Right atrium auricular region (tissue), 2 donors: ENCODE measurements around the gene PPP1R16B. TPM values are rescaled to one million over a fixed set of nuclear protein-coding genes. Genes with fewer than 3 reads are reported as not detected.
"Not testable (repeated sequence)": the region's sequence is repeated elsewhere in the genome, so short reads cannot be mapped to it uniquely, and the experiment has no call there.

Experiments
- DNase-seq: peaks from one replicate; pipeline ENCODE4 v3.0.0-alpha.2; 2019; ENCODE audit warnings: low spot score
- H3K27ac ChIP-seq, 2 donors: fragments of 200-600 bp; sonication (generic); 1 replicate in 1 of 2; 2 replicates in 1 of 2; pipeline ENCODE4 v1.5.1; 2016 to 2019
- H3K27me3 ChIP-seq, 2 donors: fragments of 200-600 bp; sonication (generic); one replicate each; pipeline versions ENCODE4 v1.5.1 to v1.6.0; 2017 to 2019
- H3K36me3 ChIP-seq: fragments of 200-600 bp; sonication (generic); one replicate; pipeline ENCODE4 v1.5.1; 2016
- H3K4me1 ChIP-seq, 2 donors: fragments of 200-600 bp; sonication (generic); one replicate each; pipeline versions ENCODE4 v1.5.1 to v1.6.0; 2017 to 2019
- H3K4me3 ChIP-seq, 2 donors: fragments of 200-600 bp; sonication (generic); 1 replicate in 1 of 2; 2 replicates in 1 of 2; pipeline ENCODE4 v1.5.1; 2017 to 2019; ENCODE audit warnings: mild to moderate bottlenecking in 1 of 2, moderate library complexity in 1 of 2
- H3K9me3 ChIP-seq, 2 donors: fragments of 200-600 bp; sonication (generic); one replicate each; pipeline ENCODE4 v1.5.1; 2019
- total RNA-seq, 2 donors: library from RNA; depleted of rRNA; stranded (reverse); fragments of >200 nt; gene quantifications; one replicate each; pipeline ENCODE4 v1.1.0, GENCODE V29; 2016
- TF ChIP-seq, protein P1 (sequence below), 2 donors: fragments of 200-600 bp; sonication (generic); IDR thresholded peaks; one replicate each; pipeline ENCODE4 v1.5.1; 2019; ENCODE audit warnings: antibody characterized with exemption in 2 of 2

Gene PPP1R16B
- total RNA-seq, 2 donors from 2014 or later = 0.96 to 6.6 TPM

DNA sequence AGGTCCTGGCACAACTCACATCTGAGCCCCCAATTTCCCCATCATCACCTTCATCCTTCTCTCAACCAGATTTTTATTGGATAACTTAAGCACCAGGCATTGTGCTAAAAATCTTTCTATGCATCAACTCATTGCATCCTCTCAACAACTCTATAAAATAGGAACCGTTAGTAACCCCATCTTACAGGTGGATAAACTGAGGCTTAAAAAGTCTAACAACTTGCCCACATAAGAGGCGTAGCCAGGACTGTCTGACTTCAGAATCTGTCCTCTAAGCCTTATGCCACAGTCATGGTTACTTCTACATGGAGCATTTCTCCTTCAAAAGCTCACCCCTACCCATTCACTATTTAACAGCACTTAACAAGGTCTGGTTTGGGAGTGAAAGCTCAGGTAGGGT, 51.1 kb downstream of the PPP1R16B start:
- no peaks in the 10 kb centered on the region for H3K27me3 ChIP-seq
- H3K36me3 ChIP-seq = no peaks in the 10 kb centered on the region
- H3K27ac ChIP-seq = no peak overlapping the region
- no peak for DNase-seq
- no peak overlapping the region for H3K4me3 ChIP-seq
- TF ChIP-seq, protein P1, sequence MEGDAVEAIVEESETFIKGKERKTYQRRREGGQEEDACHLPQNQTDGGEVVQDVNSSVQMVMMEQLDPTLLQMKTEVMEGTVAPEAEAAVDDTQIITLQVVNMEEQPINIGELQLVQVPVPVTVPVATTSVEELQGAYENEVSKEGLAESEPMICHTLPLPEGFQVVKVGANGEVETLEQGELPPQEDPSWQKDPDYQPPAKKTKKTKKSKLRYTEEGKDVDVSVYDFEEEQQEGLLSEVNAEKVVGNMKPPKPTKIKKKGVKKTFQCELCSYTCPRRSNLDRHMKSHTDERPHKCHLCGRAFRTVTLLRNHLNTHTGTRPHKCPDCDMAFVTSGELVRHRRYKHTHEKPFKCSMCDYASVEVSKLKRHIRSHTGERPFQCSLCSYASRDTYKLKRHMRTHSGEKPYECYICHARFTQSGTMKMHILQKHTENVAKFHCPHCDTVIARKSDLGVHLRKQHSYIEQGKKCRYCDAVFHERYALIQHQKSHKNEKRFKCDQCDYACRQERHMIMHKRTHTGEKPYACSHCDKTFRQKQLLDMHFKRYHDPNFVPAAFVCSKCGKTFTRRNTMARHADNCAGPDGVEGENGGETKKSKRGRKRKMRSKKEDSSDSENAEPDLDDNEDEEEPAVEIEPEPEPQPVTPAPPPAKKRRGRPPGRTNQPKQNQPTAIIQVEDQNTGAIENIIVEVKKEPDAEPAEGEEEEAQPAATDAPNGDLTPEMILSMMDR (IDR thresholded peaks at IDR 0.05) = no peak
- H3K9me3 ChIP-seq = no peaks in the 10 kb centered on the region
- H3K4me1 ChIP-seq = no peaks in the 10 kb centered on the region

DNA sequence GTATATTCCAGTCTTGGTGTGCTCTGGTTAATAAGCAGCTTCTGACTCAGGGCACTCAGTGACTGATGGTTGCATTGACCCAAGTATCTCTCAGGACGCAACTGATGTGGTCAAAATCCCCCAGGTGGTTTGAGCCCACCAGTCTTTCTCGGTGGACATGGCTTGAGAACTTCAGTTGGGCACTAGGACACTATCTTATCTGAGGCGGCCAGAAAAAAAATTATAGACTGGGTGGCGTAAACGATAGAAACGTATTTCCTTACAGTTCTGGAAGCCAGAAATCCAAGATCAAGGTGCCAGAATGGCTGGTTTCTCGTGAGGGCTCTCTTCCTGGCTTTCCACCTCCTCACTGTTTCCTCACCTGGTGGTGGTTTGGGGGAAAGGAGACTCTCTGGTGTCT, 52.2 kb downstream of the PPP1R16B start:
- H3K36me3 ChIP-seq = no peaks in the 10 kb centered on the region
- no peak for DNase-seq
- H3K27me3 ChIP-seq = no peaks in the 10 kb centered on the region
- H3K27ac ChIP-seq = no peak overlapping the region
- no peaks in the 10 kb centered on the region for H3K4me1 ChIP-seq
- TF ChIP-seq, protein P1 (IDR thresholded peaks at IDR 0.05) = no peak
- H3K4me3 ChIP-seq = no peak overlapping the region
- H3K9me3 ChIP-seq = no peaks in the 10 kb centered on the region

DNA sequence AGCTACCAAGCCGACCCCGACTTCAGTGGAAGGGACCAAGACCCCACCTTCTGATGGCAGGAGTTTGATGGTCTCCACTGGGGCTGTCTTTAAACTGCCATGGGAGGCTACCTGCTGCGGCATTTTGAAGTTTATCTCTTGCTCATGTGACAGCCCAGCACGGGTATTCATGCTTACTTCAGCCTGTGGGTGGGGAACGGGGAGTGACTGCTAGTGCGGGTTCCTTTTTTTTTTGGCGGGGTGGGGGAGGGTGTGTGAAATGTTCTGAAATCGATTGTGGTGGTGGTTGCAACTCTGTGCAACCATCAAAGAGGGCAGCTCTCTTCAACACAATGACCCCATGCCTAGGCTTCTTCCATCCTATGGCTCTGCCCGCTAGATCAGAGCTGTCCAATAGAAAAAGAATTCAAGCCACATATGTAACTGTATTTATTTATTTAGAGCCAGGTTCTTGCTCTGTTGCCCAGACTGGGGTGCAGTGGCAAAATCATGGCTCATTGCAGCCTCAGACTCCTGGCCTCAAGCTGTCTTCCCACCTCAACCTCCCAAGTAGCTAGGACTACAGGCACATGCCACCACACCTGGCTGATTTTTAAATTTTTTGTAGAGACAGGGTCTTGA, 53.7 kb downstream of the PPP1R16B start:
- H3K36me3 ChIP-seq = no peaks in the 10 kb centered on the region
- no peaks in the 10 kb centered on the region for H3K4me1 ChIP-seq
- no peaks in the 10 kb centered on the region for H3K9me3 ChIP-seq
- no peak for DNase-seq
- TF ChIP-seq, protein P1 (IDR thresholded peaks at IDR 0.05) = no peak
- no peak overlapping the region for H3K4me3 ChIP-seq
- H3K27me3 ChIP-seq = no peaks in the 10 kb centered on the region
- no peak overlapping the region for H3K27ac ChIP-seq

DNA sequence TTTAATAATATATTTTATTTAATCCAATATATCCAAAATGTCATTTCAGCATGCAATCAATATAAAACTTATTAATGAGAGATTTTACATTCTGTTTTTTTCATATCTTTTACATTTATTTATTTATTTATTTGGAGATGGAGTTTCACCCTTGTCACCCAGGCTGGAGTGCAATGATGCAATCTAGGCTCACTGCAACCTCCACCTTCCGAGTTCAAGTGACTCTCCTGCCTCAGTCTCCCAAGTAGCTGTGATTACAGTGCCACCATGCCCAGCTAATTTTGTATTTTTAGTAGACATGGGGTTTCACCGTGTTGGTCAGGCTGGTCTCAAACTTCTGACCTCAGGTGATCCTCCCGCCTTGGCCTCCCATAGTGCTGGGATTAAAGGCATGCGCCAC, 54.4 kb downstream of the PPP1R16B start:
- not testable (repeated sequence) for H3K9me3 ChIP-seq, H3K4me3 ChIP-seq, H3K27me3 ChIP-seq, H3K4me1 ChIP-seq, DNase-seq, H3K27ac ChIP-seq, H3K36me3 ChIP-seq

DNA sequence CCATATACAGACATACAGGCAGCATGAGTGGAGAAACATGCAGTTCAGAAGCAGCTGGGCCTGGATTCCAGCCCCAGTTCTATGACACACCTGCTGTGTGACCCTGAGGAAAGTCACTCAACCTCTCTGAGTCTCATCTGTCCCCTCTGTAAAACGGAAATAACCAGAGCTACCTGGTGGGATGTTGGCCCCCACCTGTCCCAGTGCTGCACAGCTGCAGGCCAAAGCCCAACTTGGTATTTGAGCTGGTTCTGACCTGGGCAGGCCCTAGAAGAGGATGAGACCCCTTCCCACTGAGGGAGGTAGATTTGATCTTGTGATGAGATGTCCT, 55.5 kb downstream of the PPP1R16B start:
- Histone ChIP-seq H3K27me3 (no peaks in the 10 kb centered on the region), H3K4me1 (no peaks in the 10 kb centered on the region), H3K4me3 (no peak overlapping the region), H3K27ac (no peak overlapping the region), H3K36me3 (no peaks in the 10 kb centered on the region), H3K9me3 (no peaks in the 10 kb centered on the region)
- no peak for DNase-seq
- TF ChIP-seq, protein P1 (IDR thresholded peaks at IDR 0.05) = no peak

DNA sequence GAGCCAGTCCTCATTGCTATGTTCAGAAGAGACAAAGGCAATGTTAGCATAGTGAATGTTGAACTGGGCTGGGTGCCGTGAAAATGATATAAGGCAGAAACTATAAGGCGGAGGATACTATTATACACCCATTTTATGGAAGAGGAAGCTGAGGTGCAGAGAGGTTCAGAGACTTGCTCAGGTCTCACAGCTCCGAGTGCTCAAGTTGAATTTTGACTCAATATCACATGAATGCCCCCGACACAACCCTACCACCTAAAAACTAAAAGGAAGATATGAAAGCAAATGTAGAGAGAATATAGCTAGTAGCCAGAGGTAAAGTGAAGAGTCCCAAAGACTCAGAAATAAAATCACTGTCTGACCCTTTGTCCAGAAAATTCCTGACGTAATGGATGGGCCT, 56.7 kb downstream of the PPP1R16B start:
- H3K27me3 ChIP-seq = no peaks in the 10 kb centered on the region
- H3K4me1 ChIP-seq = peaks cover 0 to 5% of the 10 kb centered on the region in 2 donors
- no peak overlapping the region for H3K27ac ChIP-seq
- no peak overlapping the region for H3K4me3 ChIP-seq
- no peaks in the 10 kb centered on the region for H3K9me3 ChIP-seq
- TF ChIP-seq, protein P1 (IDR thresholded peaks at IDR 0.05) = no peak
- no peaks in the 10 kb centered on the region for H3K36me3 ChIP-seq
- DNase-seq = no peak
